Heart left ventricle (tissue), 16 donors: ENCODE measurements around the gene ENDOD1. TPM values are rescaled to one million over a fixed set of nuclear protein-coding genes. Genes with fewer than 3 reads are reported as not detected.
"Not testable (repeated sequence)": the region's sequence is repeated elsewhere in the genome, so short reads cannot be mapped to it uniquely, and the experiment has no call there.

Experiments used
- ATAC-seq, 4 donors: fragments of 200-7000 bp; cut with Tn5 transposase; one replicate each; pipeline ENCODE4 v1.9.1; 2020 to 2022; ENCODE audit warnings: moderate library complexity in 4 of 4, mild to moderate bottlenecking in 3 of 4, moderate number of reproducible peaks in 1 of 4
- DNase-seq, 5 donors: peaks; one replicate each; pipeline ENCODE4 v3.0.0-alpha.2; 2020
- H3K27ac ChIP-seq, 12 donors: fragments of 200-600 bp; sonication (generic) in 4 of 12; one replicate each; pipeline versions ENCODE4 v1.5.0 to v1.8.0; 2016 to 2022; ENCODE audit warnings: mild to moderate bottlenecking in 2 of 12
- H3K27me3 ChIP-seq, 9 donors: fragments of 200-600 bp; sonication (generic) in 2 of 9; one replicate each; pipeline versions ENCODE4 v1.5.1 to v1.8.0; 2016 to 2022; ENCODE audit warnings: mild to moderate bottlenecking in 3 of 9
- H3K36me3 ChIP-seq, 9 donors: fragments of 200-600 bp; sonication (generic) in 2 of 9; one replicate each; pipeline versions ENCODE4 v1.5.0 to v1.8.0; 2018 to 2022; ENCODE audit warnings: mild to moderate bottlenecking in 2 of 9
- H3K4me1 ChIP-seq, 12 donors: fragments of 200-600 bp; sonication (generic) in 4 of 12; one replicate each; pipeline versions ENCODE4 v1.5.0 to v1.8.0; 2016 to 2022; ENCODE audit warnings: mild to moderate bottlenecking in 3 of 12
- H3K4me3 ChIP-seq, 12 donors: fragments of 200-600 bp; sonication (generic) in 4 of 12; one replicate each; pipeline versions ENCODE4 v1.5.0 to v1.8.0; 2017 to 2022; ENCODE audit warnings: mild to moderate bottlenecking in 9 of 12, moderate library complexity in 4 of 12
- H3K9me3 ChIP-seq, 12 donors: fragments of 200-600 bp; sonication (generic) in 4 of 12; one replicate each; pipeline versions ENCODE4 v1.5.0 to v1.8.0; 2016 to 2022; ENCODE audit warnings: mild to moderate bottlenecking in 1 of 12
- CTCF ChIP-seq, 12 donors: fragments of 200-600 bp; sonication (generic) in 4 of 12; IDR thresholded peaks; one replicate each; pipeline versions ENCODE4 v1.5.0 to v1.8.0; 2018 to 2022; ENCODE audit warnings: antibody characterized with exemption in 12 of 12, mild to moderate bottlenecking in 5 of 12
- POLR2A ChIP-seq, 2 donors: fragments of 450-650 bp; IDR thresholded peaks; one replicate each; pipeline ENCODE4 v1.6.1; 2017; ENCODE audit warnings: antibody characterized with exemption in 2 of 2, mild to moderate bottlenecking in 2 of 2, moderate library complexity in 2 of 2
- WGBS, 4 donors: extraction: QIAGEN DNeasy Blood & Tissue Kit in 2 of 4; methylation state at CpG; one replicate each; pipeline versions ENCODE4 v1.1.5 to v1.1.7; 2013 to 2018; 5-methylcytosine and 5-hydroxymethylcytosine counted together
- intact Hi-C, 10 donors: fragments of 100-400 bp; cut with DNase I; formaldehyde crosslinking; loops; one replicate each; pipeline versions ENCODE4 v1.11.1 to v1.14.2; 2022
- polyA plus RNA-seq, 2 donors: library from polyadenylated mRNA; stranded (reverse); fragments of 200-250 nt; gene quantifications; one replicate each; pipeline ENCODE4 v1.2.3, GENCODE V29; 2013
- total RNA-seq, 9 donors: library from RNA; depleted of rRNA in 2 of 9; stranded (reverse); fragments of >200 nt in 2 of 9; fragmentation: NEBNext Ultra II Directional in 3 of 9; extraction: Animal tissue kit (Norgen Biotek cat#: 25700) in 3 of 9; gene quantifications; one replicate each; pipeline versions ENCODE4 v1.1.0 to v1.2.4, GENCODE V29; 2016 to 2023
- donor health status: ischemic (EF 13 %, LVEDD 7.1; RV severe dilation, severe dysfunction).
- donor health status: healthy with polysubstance abuse.
- donor health status: DM: no; HTN: yes; CAD: no.
- donor health status: DM: no; HTN: no; CAD: no.
- donor health status: ischemic (EF 25% LVEDD 6.9; RV normal size, moderate dysfunction).
- donor health status: ischemic (EF 25% LVEDD 5.7; RV mildly dilated, moderate dysfunction).
- donor health status: healthy.
- donor health status: DM: yes; HTN: yes; CAD: no.
- donor health status: ischemic (EF 35%, LVEDD 5.7; RV mildly dilated, moderate dysfunction).
- donor health status: nonischemic (EF 11% LVEDD 7.7; RV severe dilation, severe dysfunction).
- donor health status: DM: yes; HTN: yes; CAD: no.
- donor health status: PGD.
- donor health status: ischemic (EF 29% LVEDD 5.4; RV normal size, mild dysfunction).
- donor health status: nonischemic (EF 23%, LVEDD 6.1; RV moderate dilation, normal function).

The ENDOD1 gene
- total and polyA plus RNA-seq, 11 donors, result 4.0 to 28.5 (median 12.8) TPM

- intact Hi-C loops, result loop anchor here in 1 of 10 donors (1.0 kb wide), 1 partner anchor 42 kb away; no protein-coding TSS in a partner anchor
- 44 to 52% (median 51%) methylated on average over 9 of the region's 9 CpGs for WGBS, 4 donors
- ATAC-seq, result peak; percentile 82 to 95 (median 90)
- H3K27me3 ChIP-seq, result no peaks in the 10 kb centered on the region
- peaks cover 0 to 47% (median 25%) of the 10 kb centered on the region in 12 donors for H3K4me1 ChIP-seq
- TF ChIP-seq CTCF (IDR thresholded peaks at IDR 0.05) (no peak), POLR2A (IDR thresholded peaks at IDR 0.05) (no peak)
- H3K36me3 ChIP-seq, result peaks cover 0 to 11% (median 0%) of the 10 kb centered on the region in 9 donors
- H3K27ac ChIP-seq, result peak overlapping the region; percentile 56 to 88 (median 76)
- peak in 4 of 5 donors; percentile 40 to 72 (median 65) for DNase-seq
- H3K9me3 ChIP-seq, result no peaks in the 10 kb centered on the region
- H3K4me3 ChIP-seq, result peak overlapping the region in 2 of 12 donors; percentile 7 to 16
Observed at GRCh38 chr11:95108159-95108611, 18.5 kb downstream of the ENDOD1 start.

GRCh38 chr11:95108671-95109551 is 19.3 kb downstream of the ENDOD1 start:
- no peaks in the 10 kb centered on the region for H3K9me3 ChIP-seq
- 27 to 43% (median 42%) methylated on average over 6 of the region's 6 CpGs for WGBS, 4 donors
- H3K4me1 ChIP-seq, result peaks cover 0 to 45% (median 25%) of the 10 kb centered on the region in 12 donors
- intact Hi-C loops, result loop anchor here in 1 of 10 donors (1.0 kb wide), 1 partner anchor 41 kb away; no protein-coding TSS in a partner anchor
- peak overlapping the region in 1 of 12 donors; percentile 14 for H3K4me3 ChIP-seq
- TF ChIP-seq POLR2A (IDR thresholded peaks at IDR 0.05) (no peak), CTCF (IDR thresholded peaks at IDR 0.05) (no peak)
- peaks cover 0 to 7% (median 0%) of the 10 kb centered on the region in 9 donors for H3K36me3 ChIP-seq
- ATAC-seq, result peak; percentile 70 to 85 (median 82)
- H3K27me3 ChIP-seq, result no peaks in the 10 kb centered on the region
- DNase-seq, result peak in 1 of 5 donors; percentile 30
- H3K27ac ChIP-seq, result peak overlapping the region; percentile 56 to 88 (median 76)

- H3K4me3 ChIP-seq, H3K36me3 ChIP-seq, H3K27ac ChIP-seq, DNase-seq, H3K27me3 ChIP-seq, ATAC-seq, H3K9me3 ChIP-seq: not testable (repeated sequence)
- peaks cover 0 to 35% (median 25%) of the 10 kb centered on the region in 12 donors for H3K4me1 ChIP-seq
- intact Hi-C loops, result loop anchor here in 1 of 10 donors (5.0 kb wide), 1 partner anchor 36 kb away; no protein-coding TSS in a partner anchor
- 78 to 96% (median 94%) methylated on average over 3 of the region's 3 CpGs for WGBS, 4 donors
Observed at GRCh38 chr11:95111471-95111870, 21.8 kb downstream of the ENDOD1 start.

GRCh38 chr11:95111923-95112540 is 22.4 kb downstream of the ENDOD1 start:
- peaks cover 0 to 35% (median 24%) of the 10 kb centered on the region in 12 donors for H3K4me1 ChIP-seq
- H3K27me3 ChIP-seq, result no peaks in the 10 kb centered on the region
- no peak for DNase-seq
- H3K4me3 ChIP-seq, result no peak overlapping the region
- intact Hi-C loops, result loop anchor here in 1 of 10 donors (5.0 kb wide), 1 partner anchor 35 kb away; no protein-coding TSS in a partner anchor
- 87 to 94% (median 92%) methylated on average over 3 of the region's 3 CpGs for WGBS, 4 donors
- ATAC-seq, result no peak
- TF ChIP-seq POLR2A (IDR thresholded peaks at IDR 0.05) (no peak), CTCF (IDR thresholded peaks at IDR 0.05) (no peak)
- H3K36me3 ChIP-seq, result peaks cover 0 to 7% (median 0%) of the 10 kb centered on the region in 9 donors
- no peak overlapping the region for H3K27ac ChIP-seq
- no peaks in the 10 kb centered on the region for H3K9me3 ChIP-seq
